GM18861 (cell line): Measurements from ENCODE around the gene BTBD6.

Source experiments
- ATAC-seq: cut with Tn5 transposase; IDR thresholded peaks from one replicate; pipeline ENCODE4 v1.9.1; 2021; ENCODE audit not compliant: unreplicated experiment

BTBD6 gene

GRCh38 chr14:105211086-105211757, 37.1 kb upstream of the BTBD6 start:
- no peak for ATAC-seq

GRCh38 chr14:105211758-105212089, 36.6 kb upstream of the BTBD6 start:
- ATAC-seq, result no peak

- ATAC-seq, result no peak
These were observed 35.6 kb upstream of the BTBD6 start for GRCh38 chr14:105212541-105213300.

GRCh38 chr14:105213361-105213760, 35.0 kb upstream of the BTBD6 start:
- no peak for ATAC-seq

- ATAC-seq, result no peak
These were observed 33.9 kb upstream of the BTBD6 start for GRCh38 chr14:105214324-105214915.

GRCh38 chr14:105215602-105216001, 32.7 kb upstream of the BTBD6 start:
- ATAC-seq, result no peak

- ATAC-seq, result no peak
These were observed 31.7 kb upstream of the BTBD6 start for GRCh38 chr14:105216490-105217247.

GRCh38 chr14:105217774-105218173, 30.6 kb upstream of the BTBD6 start:
- no peak for ATAC-seq

- no peak for ATAC-seq
These were observed 29.7 kb upstream of the BTBD6 start for GRCh38 chr14:105218611-105219010.

- no peak for ATAC-seq
These were observed 29.2 kb upstream of the BTBD6 start for GRCh38 chr14:105219043-105219612.

GRCh38 chr14:105219753-105220152, 28.6 kb upstream of the BTBD6 start:
- no peak for ATAC-seq

- no peak for ATAC-seq
These were observed 27.4 kb upstream of the BTBD6 start for GRCh38 chr14:105220699-105221597.

- no peak for ATAC-seq
These were observed 26.6 kb upstream of the BTBD6 start for GRCh38 chr14:105221598-105222178.

GRCh38 chr14:105223260-105223659, 25.1 kb upstream of the BTBD6 start:
- no peak for ATAC-seq

- no peak for ATAC-seq
These were observed 24.4 kb upstream of the BTBD6 start for GRCh38 chr14:105223770-105224544.

GRCh38 chr14:105224845-105225570, 23.3 kb upstream of the BTBD6 start:
- ATAC-seq, result no peak

GRCh38 chr14:105226198-105226597, 22.1 kb upstream of the BTBD6 start:
- ATAC-seq, result no peak

GRCh38 chr14:105227346-105227745, 21.0 kb upstream of the BTBD6 start:
- no peak for ATAC-seq
